ENCODE results near the gene ARNT2. TPM values are rescaled to one million over a fixed set of nuclear protein-coding genes. Genes with fewer than 3 reads are reported as not detected.

The ARNT2 gene
- total RNA-seq, 1 experiment from 2014 or later = 7.0 TPM

GRCh38 chr15:80384432-80384831 is 19.8 kb upstream of the ARNT2 start (continued):
- TF ChIP-seq MYBL2 (CRISPR knock-in tag; IDR thresholded peaks at IDR 0.05) = no peak
- TF ChIP-seq GRHL2 (CRISPR knock-in tag; IDR thresholded peaks at IDR 0.05; ENCODE audit: insufficient replicate concordance, severe bottlenecking) = no peak
- no peak for TF ChIP-seq ZNF416 (CRISPR knock-in tag; IDR thresholded peaks at IDR 0.05)
- TF ChIP-seq, protein P1, sequence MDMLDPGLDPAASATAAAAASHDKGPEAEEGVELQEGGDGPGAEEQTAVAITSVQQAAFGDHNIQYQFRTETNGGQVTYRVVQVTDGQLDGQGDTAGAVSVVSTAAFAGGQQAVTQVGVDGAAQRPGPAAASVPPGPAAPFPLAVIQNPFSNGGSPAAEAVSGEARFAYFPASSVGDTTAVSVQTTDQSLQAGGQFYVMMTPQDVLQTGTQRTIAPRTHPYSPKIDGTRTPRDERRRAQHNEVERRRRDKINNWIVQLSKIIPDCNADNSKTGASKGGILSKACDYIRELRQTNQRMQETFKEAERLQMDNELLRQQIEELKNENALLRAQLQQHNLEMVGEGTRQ (CRISPR knock-in tag; IDR thresholded peaks at IDR 0.05) = no peak

DNA sequence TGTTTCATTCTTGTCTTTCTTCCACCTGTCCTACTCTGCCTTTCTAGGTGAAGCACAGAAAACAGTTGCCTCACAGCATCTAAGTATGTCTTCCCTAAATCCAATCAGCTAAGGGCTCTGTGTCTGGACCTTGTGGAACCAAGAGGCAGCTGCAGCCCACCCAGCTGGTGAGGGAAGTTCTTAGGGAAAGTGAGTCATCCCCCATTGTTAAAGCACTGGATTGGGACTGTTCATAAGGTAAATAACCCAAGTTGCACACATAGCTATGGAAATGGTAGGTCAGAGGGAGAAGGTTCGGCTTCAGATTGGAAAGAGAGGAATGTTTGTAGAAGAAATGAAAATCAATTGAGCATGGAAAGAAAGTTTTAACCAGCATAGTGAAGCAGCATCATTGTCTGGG is 18.0 kb upstream of the ARNT2 start:
- H3K4me1 Mint-ChIP-seq = peaks cover 32% of the 10 kb centered on the region
- H3K4me3 Mint-ChIP-seq = no peak overlapping the region
- no peaks in the 10 kb centered on the region for H3K27me3 Mint-ChIP-seq (ENCODE audit: low read depth)
- ATAC-seq (no peak), DNase-seq (ENCODE audit: low spot score) (no peak)
- TF ChIP-seq ATF1 (CRISPR knock-in tag; IDR thresholded peaks at IDR 0.05) (no peak), JUN (CRISPR knock-in tag; IDR thresholded peaks at IDR 0.05) (no peak), SP1 (CRISPR knock-in tag; conservative IDR thresholded peaks at IDR 0.05) (no peak), ZNF317 (CRISPR knock-in tag; IDR thresholded peaks at IDR 0.05; ENCODE audit: borderline replicate concordance, low read depth) (no peak), ETV6 (CRISPR knock-in tag; IDR thresholded peaks at IDR 0.05) (no peak), ZNF396 (CRISPR knock-in tag; IDR thresholded peaks at IDR 0.05; ENCODE audit: borderline replicate concordance) (no peak), ATF3 (CRISPR knock-in tag; conservative IDR thresholded peaks at IDR 0.05) (no peak), TCF7 (CRISPR knock-in tag; IDR thresholded peaks at IDR 0.05; ENCODE audit: low read depth) (no peak), ATF6 (CRISPR knock-in tag; IDR thresholded peaks at IDR 0.05) (no peak), SMAD4 (CRISPR knock-in tag; IDR thresholded peaks at IDR 0.05) (no peak), TEAD4 (CRISPR knock-in tag; IDR thresholded peaks at IDR 0.05) (no peak), TEAD1 (CRISPR knock-in tag; IDR thresholded peaks at IDR 0.05) (no peak), NR2C2 (CRISPR knock-in tag; IDR thresholded peaks at IDR 0.05) (no peak)
- TF ChIP-seq, protein P2, sequence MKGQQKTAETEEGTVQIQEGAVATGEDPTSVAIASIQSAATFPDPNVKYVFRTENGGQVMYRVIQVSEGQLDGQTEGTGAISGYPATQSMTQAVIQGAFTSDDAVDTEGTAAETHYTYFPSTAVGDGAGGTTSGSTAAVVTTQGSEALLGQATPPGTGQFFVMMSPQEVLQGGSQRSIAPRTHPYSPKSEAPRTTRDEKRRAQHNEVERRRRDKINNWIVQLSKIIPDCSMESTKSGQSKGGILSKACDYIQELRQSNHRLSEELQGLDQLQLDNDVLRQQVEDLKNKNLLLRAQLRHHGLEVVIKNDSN (CRISPR knock-in tag; IDR thresholded peaks at IDR 0.05) = no peak
- TF ChIP-seq, protein P3, sequence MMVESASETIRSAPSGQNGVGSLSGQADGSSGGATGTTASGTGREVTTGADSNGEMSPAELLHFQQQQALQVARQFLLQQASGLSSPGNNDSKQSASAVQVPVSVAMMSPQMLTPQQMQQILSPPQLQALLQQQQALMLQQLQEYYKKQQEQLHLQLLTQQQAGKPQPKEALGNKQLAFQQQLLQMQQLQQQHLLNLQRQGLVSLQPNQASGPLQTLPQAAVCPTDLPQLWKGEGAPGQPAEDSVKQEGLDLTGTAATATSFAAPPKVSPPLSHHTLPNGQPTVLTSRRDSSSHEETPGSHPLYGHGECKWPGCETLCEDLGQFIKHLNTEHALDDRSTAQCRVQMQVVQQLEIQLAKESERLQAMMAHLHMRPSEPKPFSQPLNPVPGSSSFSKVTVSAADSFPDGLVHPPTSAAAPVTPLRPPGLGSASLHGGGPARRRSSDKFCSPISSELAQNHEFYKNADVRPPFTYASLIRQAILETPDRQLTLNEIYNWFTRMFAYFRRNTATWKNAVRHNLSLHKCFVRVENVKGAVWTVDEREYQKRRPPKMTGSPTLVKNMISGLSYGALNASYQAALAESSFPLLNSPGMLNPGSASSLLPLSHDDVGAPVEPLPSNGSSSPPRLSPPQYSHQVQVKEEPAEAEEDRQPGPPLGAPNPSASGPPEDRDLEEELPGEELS (CRISPR knock-in tag; IDR thresholded peaks at IDR 0.05) = no peak
- TF ChIP-seq, protein P4, sequence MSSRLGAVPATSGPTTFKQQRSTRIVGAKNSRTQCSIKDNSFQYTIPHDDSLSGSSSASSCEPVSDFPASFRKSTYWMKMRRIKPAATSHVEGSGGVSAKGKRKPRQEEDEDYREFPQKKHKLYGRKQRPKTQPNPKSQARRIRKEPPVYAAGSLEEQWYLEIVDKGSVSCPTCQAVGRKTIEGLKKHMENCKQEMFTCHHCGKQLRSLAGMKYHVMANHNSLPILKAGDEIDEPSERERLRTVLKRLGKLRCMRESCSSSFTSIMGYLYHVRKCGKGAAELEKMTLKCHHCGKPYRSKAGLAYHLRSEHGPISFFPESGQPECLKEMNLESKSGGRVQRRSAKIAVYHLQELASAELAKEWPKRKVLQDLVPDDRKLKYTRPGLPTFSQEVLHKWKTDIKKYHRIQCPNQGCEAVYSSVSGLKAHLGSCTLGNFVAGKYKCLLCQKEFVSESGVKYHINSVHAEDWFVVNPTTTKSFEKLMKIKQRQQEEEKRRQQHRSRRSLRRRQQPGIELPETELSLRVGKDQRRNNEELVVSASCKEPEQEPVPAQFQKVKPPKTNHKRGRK (CRISPR knock-in tag; IDR thresholded peaks at IDR 0.05; ENCODE audit: borderline replicate concordance) = no peak
- TF ChIP-seq, protein P5, sequence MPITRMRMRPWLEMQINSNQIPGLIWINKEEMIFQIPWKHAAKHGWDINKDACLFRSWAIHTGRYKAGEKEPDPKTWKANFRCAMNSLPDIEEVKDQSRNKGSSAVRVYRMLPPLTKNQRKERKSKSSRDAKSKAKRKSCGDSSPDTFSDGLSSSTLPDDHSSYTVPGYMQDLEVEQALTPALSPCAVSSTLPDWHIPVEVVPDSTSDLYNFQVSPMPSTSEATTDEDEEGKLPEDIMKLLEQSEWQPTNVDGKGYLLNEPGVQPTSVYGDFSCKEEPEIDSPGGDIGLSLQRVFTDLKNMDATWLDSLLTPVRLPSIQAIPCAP (CRISPR knock-in tag; IDR thresholded peaks at IDR 0.05) = no peak
- ChIA-PET CTCF (interaction anchor here (1.1 kb wide), 1 partner anchor 32 kb away, joined by 3 read pairs; no protein-coding TSS in a partner anchor), POLR2A (no interaction called here)
- H3K27ac Mint-ChIP-seq = peak overlapping the region; percentile 4; the same call in 1 of the 2 replicates
- H3K36me3 Mint-ChIP-seq = peaks cover 3% of the 10 kb centered on the region; the same call in 1 of the 2 replicates
- peaks cover 13% of the 10 kb centered on the region for H3K9me3 Mint-ChIP-seq
